ENCODE measurements around the gene TTC28. TPM values are rescaled to one million over a fixed set of nuclear protein-coding genes. Genes with fewer than 3 reads are reported as not detected.

The TTC28 gene
- total RNA-seq, 1 experiment from 2014 or later: 0.12 TPM

GRCh38 chr22:28541137-28541536 lies 138.5 kb downstream of the TTC28 start:
- no TSS peak for BruUV-seq (replicated peaks)
- intact Hi-C loops (cut with micrococcal nuclease): no loop called here
- POLR2A ChIA-PET: no interaction called here
- CTCF ChIA-PET: no interaction called here
- Histone ChIP-seq H3K4me1 (ENCODE audit: control insufficient read depth in 1 of 2, insufficient read depth in 2 of 2, low read length in 2 of 2) (peaks cover 0 to 4% of the 10 kb centered on the region in 2 experiments; a peak in 1 of 4 replicates), H3K79me2 (ENCODE audit: insufficient read depth, low read length) (no peaks in the 10 kb centered on the region), H3K27ac (ENCODE audit: low read depth, low read length) (no peak overlapping the region), H4K20me1 (ENCODE audit: insufficient read depth) (no peaks in the 10 kb centered on the region), H3K9ac (ENCODE audit: low read length) (no peak overlapping the region), H3K27me3 (ENCODE audit: insufficient read depth, low read length) (no peaks in the 10 kb centered on the region), H2AFZ (ENCODE audit: low read depth, low read length, poor library complexity, severe bottlenecking) (no peak overlapping the region), H3K9me3 (ENCODE audit: control insufficient read depth in 1 of 2, insufficient read depth in 1 of 2, low read depth in 1 of 2, low read length in 2 of 2) (no peaks in the 10 kb centered on the region), H3K9me2 (ENCODE audit: insufficient read depth) (no peaks in the 10 kb centered on the region), H3K36me3 (ENCODE audit: control insufficient read depth in 1 of 2, insufficient read depth in 2 of 2, low read length in 2 of 2) (no peaks in the 10 kb centered on the region), H3K4me2 (ENCODE audit: low read length) (no peak overlapping the region), H3K4me3 (replicated peaks in 1 of 2; ENCODE audit: low read depth in 1 of 2, low read length in 2 of 2) (no peak overlapping the region)
- DNase-seq (ENCODE audit: low read depth, low spot score): no peak
- RAD21 ChIA-PET (ENCODE audit: low non-redundant PET in 1 of 2, low total read pairs in 2 of 2, uncharacterized antibody in 2 of 2, unreplicated experiment in 2 of 2): no interaction called here
- no peak for TF ChIP-seq CTCF (IDR thresholded peaks at IDR 0.05 in 2 of 3, conservative IDR thresholded peaks at IDR 0.05 in 1 of 3; ENCODE audit: borderline replicate concordance in 1 of 3, insufficient read depth in 1 of 3, low read depth in 2 of 3, low read length in 2 of 3)
- no peak for TF ChIP-seq EGR1 (IDR thresholded peaks at IDR 0.05; ENCODE audit: low read depth)
- no peak for TF ChIP-seq FOSL1 (IDR thresholded peaks at IDR 0.05; ENCODE audit: low read depth)
- no peak for TF ChIP-seq ZNF274 (IDR thresholded peaks at IDR 0.05; ENCODE audit: low read depth, low read length)
- no peak for TF ChIP-seq ELF1 (IDR thresholded peaks at IDR 0.05; ENCODE audit: borderline replicate concordance, low read depth)
- TF ChIP-seq POLR2A (IDR thresholded peaks at IDR 0.05; ENCODE audit: borderline replicate concordance, extremely low read depth, insufficient read depth, insufficient read length): no peak
- TF ChIP-seq YY1 (IDR thresholded peaks at IDR 0.05; ENCODE audit: extremely low read depth, insufficient replicate concordance, low read depth, low read length): no peak
- TF ChIP-seq CBX3 (IDR thresholded peaks at IDR 0.05; ENCODE audit: low read depth): no peak
- TF ChIP-seq RAD21 (IDR thresholded peaks at IDR 0.05; ENCODE audit: low read depth): no peak
- TF ChIP-seq CEBPB (IDR thresholded peaks at IDR 0.05; ENCODE audit: low read depth): no peak
- no peak for TF ChIP-seq EZH2phosphoT487 (IDR thresholded peaks at IDR 0.05; ENCODE audit: borderline replicate concordance)
- no peak for TF ChIP-seq SRF (IDR thresholded peaks at IDR 0.05; ENCODE audit: low read depth)
- TF ChIP-seq MAX (IDR thresholded peaks at IDR 0.05): no peak
- TF ChIP-seq ZFX (IDR thresholded peaks at IDR 0.05): no peak
- TF ChIP-seq SP1 (IDR thresholded peaks at IDR 0.05; ENCODE audit: low read depth): no peak
- no peak for TF ChIP-seq EZH2 (IDR thresholded peaks at IDR 0.05)
- no peak for TF ChIP-seq TCF7L2 (IDR thresholded peaks at IDR 0.05; ENCODE audit: borderline replicate concordance, extremely low read depth, insufficient read depth, insufficient read length)
- TF ChIP-seq SIN3A (IDR thresholded peaks at IDR 0.05; ENCODE audit: low read depth): no peak
- no peak for ATAC-seq
